Activated naive CD4-positive, alpha-beta T cell treated with Interleukin-2 at 50 U/mL for 16 hours (primary cell): Measurements from ENCODE around the gene SLC36A1.
"Not testable (repeated sequence)": the region's sequence is repeated elsewhere in the genome, so short reads cannot be mapped to it uniquely, and the experiment has no call there.

ENCODE experiments used
- DNase-seq: peaks from one replicate; pipeline ENCODE4 v3.0.0-alpha.2; 2020

SLC36A1 gene

GRCh38 chr5:151447174-151448037, at the start of gene SLC36A1:
TSS of gene SLC36A1 (plus strand) at chr5:151447603. CDS start at chr5:151458793, 11,190 bp downstream.
- DNase-seq: peak; percentile 97

- DNase-seq: no peak
Observed at GRCh38 chr5:151405334-151406160, 41.9 kb upstream of the SLC36A1 start.

- DNase-seq: no peak
Observed at GRCh38 chr5:151406322-151406947, 41.0 kb upstream of the SLC36A1 start.

GRCh38 chr5:151408591-151409230, 38.7 kb upstream of the SLC36A1 start:
- no peak for DNase-seq

GRCh38 chr5:151413800-151414199, 33.6 kb upstream of the SLC36A1 start:
- no peak for DNase-seq

- no peak for DNase-seq
Observed at GRCh38 chr5:151414536-151414935, 32.9 kb upstream of the SLC36A1 start.

- DNase-seq: no peak
Observed at GRCh38 chr5:151417712-151418111, 29.7 kb upstream of the SLC36A1 start.

- no peak for DNase-seq
Observed at GRCh38 chr5:151420127-151420526, 27.3 kb upstream of the SLC36A1 start.

GRCh38 chr5:151424892-151425523, 22.4 kb upstream of the SLC36A1 start:
- DNase-seq: no peak

GRCh38 chr5:151426347-151426746, 21.1 kb upstream of the SLC36A1 start:
- not testable (repeated sequence) for DNase-seq

- no peak for DNase-seq
Observed at GRCh38 chr5:151427258-151427657, 20.1 kb upstream of the SLC36A1 start.

- DNase-seq: no peak
Observed at GRCh38 chr5:151430731-151431130, 16.7 kb upstream of the SLC36A1 start.

GRCh38 chr5:151431666-151432065, 15.7 kb upstream of the SLC36A1 start:
- no peak for DNase-seq

- DNase-seq: no peak
Observed at GRCh38 chr5:151432210-151432609, 15.2 kb upstream of the SLC36A1 start.

- no peak for DNase-seq
Observed at GRCh38 chr5:151434570-151435237, 12.7 kb upstream of the SLC36A1 start.

GRCh38 chr5:151448038-151448985, 909 bp downstream of the SLC36A1 start:
- DNase-seq: peak; percentile 17

GRCh38 chr5:151449297-151449696, 1.9 kb downstream of the SLC36A1 start:
- no peak for DNase-seq

- no peak for DNase-seq
Observed at GRCh38 chr5:151449839-151450238, 2.4 kb downstream of the SLC36A1 start.

GRCh38 chr5:151450605-151451004, 3.2 kb downstream of the SLC36A1 start:
- DNase-seq: no peak
